Large intestine (tissue), 3 donors: ENCODE measurements around the gene PPCDC. TPM values are rescaled to one million over a fixed set of nuclear protein-coding genes. Genes with fewer than 3 reads are reported as not detected.
A peak's percentile ranks its signal among the peaks of the same experiment; 100 is the strongest.
"Not testable (repeated sequence)": the region's sequence is repeated elsewhere in the genome, so short reads cannot be mapped to it uniquely, and the experiment has no call there.

Experiments used
- DNase-seq, 2 donors: peaks; one replicate each; pipeline versions ENCODE4 v3.0.0 to v3.0.0-alpha.2; 2013
- H3K27ac ChIP-seq: one replicate; pipeline ENCODE4 v1.5.1; 2013; ENCODE audit warnings: low read length
- H3K27me3 ChIP-seq: 2 replicates; pipeline ENCODE4 v1.6.1; 2013; ENCODE audit warnings: low read length; ENCODE audit not compliant: control insufficient read depth, insufficient read depth
- H3K36me3 ChIP-seq: 2 replicates; pipeline ENCODE4 v1.6.1; 2013; ENCODE audit warnings: low read length; ENCODE audit not compliant: control insufficient read depth, insufficient read depth
- H3K4me1 ChIP-seq: one replicate; pipeline ENCODE4 v1.6.1; 2013; ENCODE audit warnings: low read length; ENCODE audit not compliant: control insufficient read depth, insufficient read depth
- H3K4me3 ChIP-seq: one replicate; pipeline ENCODE4 v1.5.1; 2013; ENCODE audit warnings: low read length
- H3K9me3 ChIP-seq: one replicate; pipeline ENCODE4 v1.6.1; 2013; ENCODE audit warnings: mild to moderate bottlenecking, low read depth, low read length, moderate library complexity; ENCODE audit not compliant: control insufficient read depth
- WGBS: methylation state at CpG from one replicate; pipeline ENCODE4 v1.1.5; 2013; ENCODE audit warnings: low lambda C conversion rate; ENCODE audit not compliant: insufficient coverage; 5-methylcytosine and 5-hydroxymethylcytosine counted together
- polyA plus RNA-seq: library from polyadenylated mRNA; unstranded; fragments of 120-200 nt; gene quantifications from one replicate; pipeline ENCODE4 v1.2.1, GENCODE V29; 2013

Gene PPCDC
- polyA plus RNA-seq, 1 donor: 10.5 TPM

DNA sequence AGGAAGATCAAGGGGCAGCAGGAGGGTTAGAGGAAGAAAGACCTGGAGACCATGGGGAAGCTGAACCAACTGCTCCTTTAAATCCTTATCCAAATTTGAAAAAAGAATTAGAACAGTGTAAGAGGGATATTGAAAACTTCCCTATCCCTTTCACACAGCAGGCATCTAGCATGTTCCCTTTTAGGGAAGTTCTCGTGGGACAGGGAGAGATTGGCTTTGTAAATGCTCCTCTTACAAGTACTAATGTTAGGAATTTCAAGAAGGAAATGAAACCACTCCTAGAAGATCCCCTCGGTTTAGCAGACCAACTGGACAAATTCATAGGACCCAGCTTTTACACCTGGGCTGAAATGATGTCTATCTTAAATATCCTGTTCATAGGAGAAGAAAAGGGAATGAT, 41.5 kb downstream of the PPCDC start:
- H3K4me1 ChIP-seq: peaks cover 16% of the 10 kb centered on the region

DNA sequence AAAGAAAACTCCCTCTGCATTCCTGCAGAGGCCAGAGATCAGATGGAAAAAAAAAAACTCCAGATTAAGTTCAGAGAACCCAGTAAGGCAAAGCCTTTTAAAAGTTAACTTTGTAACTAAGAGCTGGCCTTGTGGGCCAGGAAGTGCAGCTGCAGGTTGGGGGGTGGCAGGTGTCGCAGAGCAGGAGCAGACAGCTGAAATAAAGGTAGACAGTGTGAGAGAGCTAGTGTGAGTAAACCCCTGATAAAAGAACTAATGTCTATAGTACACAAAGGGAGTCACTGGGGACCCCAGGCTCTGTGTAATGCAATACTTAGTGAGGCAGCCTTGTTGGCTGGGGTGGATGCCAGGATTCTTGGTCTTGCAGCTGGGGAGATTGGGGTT, 42.1 kb downstream of the PPCDC start:
- H3K4me3 ChIP-seq: no peak overlapping the region
- peak overlapping the region; percentile 86 for H3K27ac ChIP-seq
- peak; percentile 73 to 84 for DNase-seq
- WGBS: no CpG with 5 or more reads among the region's 1 CpG
- peaks cover 16% of the 10 kb centered on the region for H3K4me1 ChIP-seq
- H3K27me3 ChIP-seq: no peaks in the 10 kb centered on the region
- H3K36me3 ChIP-seq: no peaks in the 10 kb centered on the region
- no peaks in the 10 kb centered on the region for H3K9me3 ChIP-seq

More for the DNA sequence above, 41.5 kb downstream of the PPCDC start:
- H3K9me3 ChIP-seq: no peaks in the 10 kb centered on the region
- H3K27me3 ChIP-seq: no peaks in the 10 kb centered on the region
- no CpG with 5 or more reads among the region's 2 CpGs for WGBS
- DNase-seq: no peak
- no peaks in the 10 kb centered on the region for H3K36me3 ChIP-seq
- no peak overlapping the region for H3K4me3 ChIP-seq
- peak overlapping the region; percentile 86 for H3K27ac ChIP-seq

DNA sequence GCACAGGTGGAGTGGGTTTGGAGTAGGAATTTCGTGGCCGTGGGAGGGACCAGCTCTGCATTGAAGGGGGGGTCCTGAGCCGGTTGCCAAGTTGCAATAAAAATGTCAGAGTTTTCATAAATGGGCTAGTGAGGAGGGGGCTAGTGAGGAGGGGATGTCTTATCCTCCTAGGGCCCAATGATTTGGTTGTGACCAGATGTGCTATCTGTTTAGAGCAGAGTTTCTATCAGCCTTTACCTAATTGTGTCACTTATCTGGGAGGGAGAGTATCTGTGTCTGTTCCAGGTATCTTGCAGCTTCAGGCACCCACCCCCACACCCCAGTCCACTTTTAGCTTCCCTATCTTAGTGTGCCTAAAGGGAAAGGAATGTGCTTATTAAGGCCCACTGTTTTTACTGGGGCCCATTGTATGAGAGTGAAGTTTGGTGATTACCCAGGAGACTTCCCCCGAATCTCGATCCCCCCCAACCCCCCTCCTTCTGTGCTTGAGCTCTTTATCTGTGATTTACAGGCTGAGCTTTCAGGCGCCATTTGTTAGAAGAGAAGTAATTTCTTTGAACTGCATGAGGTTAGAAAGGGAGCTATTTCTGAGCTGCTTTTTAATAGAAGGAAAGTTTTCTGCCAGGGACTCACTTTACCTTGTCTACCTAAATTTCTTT, 42.6 kb downstream of the PPCDC start:
- Histone ChIP-seq H3K9me3 (no peaks in the 10 kb centered on the region), H3K27me3 (no peaks in the 10 kb centered on the region), H3K4me3 (no peak overlapping the region), H3K4me1 (peaks cover 16% of the 10 kb centered on the region), H3K27ac (peak overlapping the region; percentile 86), H3K36me3 (no peaks in the 10 kb centered on the region)
- peak in 1 of 2 donors; percentile 40 for DNase-seq
- WGBS: no CpG with 5 or more reads among the region's 6 CpGs

GRCh38 chr15:75067123-75067830, 43.9 kb downstream of the PPCDC start:
- Histone ChIP-seq H3K9me3 (no peaks in the 10 kb centered on the region), H3K4me3 (no peak overlapping the region), H3K4me1 (peaks cover 16% of the 10 kb centered on the region), H3K36me3 (no peaks in the 10 kb centered on the region), H3K27ac (no peak overlapping the region), H3K27me3 (no peaks in the 10 kb centered on the region)
- WGBS: 95% methylated on average over 3 of the region's 3 CpGs
- no peak for DNase-seq

DNA sequence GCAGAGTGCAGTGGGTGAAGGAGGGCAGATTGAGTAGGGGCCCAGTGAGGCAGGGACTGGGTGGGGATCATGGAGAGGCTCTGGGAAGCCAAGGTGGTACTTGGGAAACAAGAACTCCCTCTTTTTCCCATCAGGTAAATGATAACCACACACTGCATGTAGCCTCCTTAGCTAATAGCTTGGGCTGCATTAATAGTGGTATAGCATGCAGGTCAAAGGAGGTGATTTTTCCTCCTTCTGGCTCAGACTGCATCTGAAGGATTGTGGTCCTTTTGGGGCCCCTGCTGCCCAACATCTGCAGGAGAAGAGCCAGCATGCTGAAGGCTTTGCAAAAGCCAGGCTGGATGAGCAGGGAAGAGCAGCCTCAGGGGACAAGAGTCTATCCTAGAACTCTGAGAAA, 45.4 kb downstream of the PPCDC start:
- Histone ChIP-seq H3K4me1 (peaks cover 16% of the 10 kb centered on the region), H3K27ac (no peak overlapping the region), H3K4me3 (no peak overlapping the region), H3K36me3 (no peaks in the 10 kb centered on the region), H3K27me3 (no peaks in the 10 kb centered on the region), H3K9me3 (no peaks in the 10 kb centered on the region)
- DNase-seq: no peak

DNA sequence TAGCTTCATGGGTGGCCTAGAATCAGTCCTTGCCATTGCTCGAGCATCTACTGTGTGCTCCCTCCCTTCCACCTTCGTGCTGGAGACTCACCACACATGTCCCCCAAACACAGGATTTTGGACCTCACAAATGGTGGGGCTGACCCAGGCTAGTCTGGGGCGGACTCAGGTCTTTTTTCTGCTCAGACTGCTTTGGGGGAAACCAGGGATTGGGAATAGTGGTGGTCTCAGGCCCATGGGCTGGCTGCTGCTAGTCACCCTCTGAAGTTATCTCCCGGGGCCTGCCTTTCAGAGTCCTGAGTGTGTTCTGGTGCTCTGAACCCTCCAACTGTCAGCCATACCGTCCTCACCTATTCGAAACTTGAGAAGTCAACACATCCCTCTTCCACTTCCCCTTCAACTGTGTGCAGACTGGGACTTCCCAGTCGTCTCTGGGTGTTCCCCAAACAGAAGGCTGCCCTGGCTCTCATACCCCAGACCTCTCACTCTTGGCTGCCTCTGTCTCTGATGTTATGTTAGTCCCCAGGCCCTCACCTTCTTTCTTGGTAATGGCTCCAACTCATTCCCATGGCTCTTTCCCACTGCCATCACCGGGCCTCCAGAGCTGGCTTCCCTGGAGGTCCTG, 46.0 kb downstream of the PPCDC start:
- no peak overlapping the region for H3K27ac ChIP-seq
- no peaks in the 10 kb centered on the region for H3K9me3 ChIP-seq
- no peak overlapping the region for H3K4me3 ChIP-seq
- no peaks in the 10 kb centered on the region for H3K27me3 ChIP-seq
- H3K36me3 ChIP-seq: no peaks in the 10 kb centered on the region
- no CpG with 5 or more reads among the region's 8 CpGs for WGBS
- H3K4me1 ChIP-seq: peaks cover 16% of the 10 kb centered on the region
- DNase-seq: no peak

GRCh38 chr15:75070674-75071073, 47.3 kb downstream of the PPCDC start:
- peaks cover 5% of the 10 kb centered on the region for H3K4me1 ChIP-seq
- no peaks in the 10 kb centered on the region for H3K36me3 ChIP-seq
- H3K27ac ChIP-seq: no peak overlapping the region
- WGBS: no CpG with 5 or more reads among the region's 4 CpGs
- no peak overlapping the region for H3K4me3 ChIP-seq
- H3K27me3 ChIP-seq: no peaks in the 10 kb centered on the region
- DNase-seq: no peak
- no peaks in the 10 kb centered on the region for H3K9me3 ChIP-seq

GRCh38 chr15:75073197-75073596, 49.8 kb downstream of the PPCDC start:
- Histone ChIP-seq H3K36me3 (no peaks in the 10 kb centered on the region), H3K9me3 (peaks cover 9% of the 10 kb centered on the region), H3K27ac (no peak overlapping the region), H3K4me3 (no peak overlapping the region), H3K4me1 (no peaks in the 10 kb centered on the region), H3K27me3 (no peaks in the 10 kb centered on the region)
- no CpG with 5 or more reads among the region's 3 CpGs for WGBS
- DNase-seq: no peak

DNA sequence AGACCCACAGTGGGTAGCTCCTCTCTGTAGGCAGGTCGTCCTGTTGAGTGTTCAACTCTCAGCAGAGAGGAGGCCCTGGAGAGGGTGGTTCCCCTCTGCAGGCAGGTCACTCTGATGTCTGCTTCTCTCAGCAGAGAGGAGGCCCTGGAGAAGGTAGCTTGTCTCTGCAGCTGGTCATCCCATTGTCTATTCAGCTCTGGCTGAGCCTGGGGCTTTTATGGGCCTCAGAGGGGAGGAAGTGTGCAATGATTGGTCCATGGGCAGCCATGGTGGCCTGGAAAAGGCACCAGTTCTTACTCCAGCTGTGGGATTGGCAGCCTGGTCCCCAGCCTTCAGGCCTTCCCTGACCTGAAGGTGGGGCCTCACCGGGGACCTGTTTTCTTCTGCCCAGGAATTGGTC, 52.9 kb downstream of the PPCDC start:
- Histone ChIP-seq H3K9me3 (peaks cover 9% of the 10 kb centered on the region), H3K27me3 (no peaks in the 10 kb centered on the region), H3K36me3 (no peaks in the 10 kb centered on the region), H3K27ac (no peak overlapping the region), H3K4me3 (no peak overlapping the region), H3K4me1 (no peaks in the 10 kb centered on the region)
- WGBS: no CpG with 5 or more reads among the region's 2 CpGs
- DNase-seq: no peak

DNA sequence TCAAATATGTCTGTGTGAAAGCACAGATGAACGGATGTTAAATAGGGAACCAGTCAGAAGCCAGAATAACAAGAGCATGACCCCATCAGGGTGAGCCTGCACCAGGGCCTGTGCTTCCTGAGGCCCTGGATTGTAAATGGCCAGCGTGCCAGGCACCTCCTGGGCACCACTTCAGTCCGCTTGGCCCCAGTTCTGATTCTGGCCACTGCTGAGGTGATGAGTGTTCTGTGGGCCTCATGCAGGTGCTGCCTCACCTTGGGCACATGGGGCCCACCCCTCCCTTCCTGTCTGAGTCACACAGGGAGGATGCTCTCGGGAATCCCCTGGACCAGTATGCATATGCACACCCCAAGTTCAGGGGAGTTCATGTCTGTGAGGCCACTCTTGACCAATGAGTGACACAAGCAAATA, 54.2 kb downstream of the PPCDC start:
- H3K9me3 ChIP-seq, H3K27me3 ChIP-seq, H3K27ac ChIP-seq, H3K4me1 ChIP-seq, H3K4me3 ChIP-seq, DNase-seq, H3K36me3 ChIP-seq: not testable (repeated sequence)
- no CpG with 5 or more reads among the region's 4 CpGs for WGBS
